HepG2 (cell line): Measurements from ENCODE around the gene PRCD. TPM values are rescaled to one million over a fixed set of nuclear protein-coding genes. Genes with fewer than 3 reads are reported as not detected.
A peak's percentile ranks its signal among the peaks of the same experiment; 100 is the strongest.

Experiments
- ATAC-seq: fragments of 200-7000 bp; cut with Tn5 transposase; 3 replicates; pipeline ENCODE4 v1.9.1; 2020; ENCODE audit warnings: mild to moderate bottlenecking, moderate library complexity
- BruUV-seq: library from RNA; stranded (reverse); fragments of 400-500 nt; replicated peaks from 2 replicates; lab custom pipeline; 2021; lab: Mats Ljungman, UMichigan
- CTCF ChIA-PET: fragments of 300-600 bp; formaldehyde crosslinking; extraction: SDS; loops from one replicate; lab custom pipeline; 2021; ENCODE audit warnings: low total read pairs, inconsistent platforms, low intra/inter-chr PET ratio; lab: Yijun Ruan, JAX
- POLR2A ChIA-PET: fragments of 350-600 bp; sonication (Branson Sonifier 250); formaldehyde crosslinking; loops from one replicate; lab custom pipeline; 2020; ENCODE audit warnings: antibody characterized with exemption, inconsistent platforms; lab: Yijun Ruan, JAX
- DNase-seq: peaks from one replicate; pipeline ENCODE4 v3.0.0-alpha.2; 2015; ENCODE audit warnings: low spot score
- FAIRE-seq: peaks from 3 replicates; lab custom pipeline; 2011; peaks lifted over from hg19 to GRCh38; lab: Jason Lieb, UNC
- H2AFZ ChIP-seq: one replicate; pipeline ENCODE4 v1.6.1; 2011; ENCODE audit warnings: low read length, inconsistent platforms
- H3K27ac ChIP-seq: fragments of 300-600 bp; 3 replicates; pipeline ENCODE4 v1.8.0; 2011; ENCODE audit warnings: mixed run types, mild to moderate bottlenecking, mixed read lengths, low read length, inconsistent platforms; ENCODE audit not compliant: insufficient read depth; ENCODE audit errors: extremely low read length
- H3K27me3 ChIP-seq, 2 experiments: fragments of 200-600 bp in 1 of 2; 2 replicates in 1 of 2; 3 replicates in 1 of 2; pipeline versions ENCODE4 v1.6.0 to v1.8.0; 2011; ENCODE audit warnings: low read length in 2 of 2, mild to moderate bottlenecking in 2 of 2, moderate library complexity in 2 of 2, inconsistent platforms in 1 of 2; ENCODE audit not compliant: insufficient read depth in 2 of 2, control insufficient read depth in 1 of 2
- H3K36me3 ChIP-seq, 2 experiments: fragments of 200-600 bp in 1 of 2; replicated peaks in 1 of 2; 2 replicates in 1 of 2; 3 replicates in 1 of 2; pipeline versions ENCODE4 v1.5.1 to v1.8.0; 2011; ENCODE audit warnings: low read length in 2 of 2, inconsistent platforms in 1 of 2; ENCODE audit not compliant: insufficient read depth in 2 of 2, control insufficient read depth in 1 of 2
- H3K4me1 ChIP-seq: 2 replicates; pipeline ENCODE4 v1.5.1; 2012; ENCODE audit warnings: low read length, inconsistent platforms; ENCODE audit not compliant: insufficient read depth
- H3K4me2 ChIP-seq: 2 replicates; pipeline ENCODE4 v1.6.0; 2011; ENCODE audit warnings: low read depth, low read length, inconsistent platforms
- H3K4me3 ChIP-seq, 3 experiments: fragments of 200-600 bp in 1 of 3; sonication (generic), shearing (Covaris generic) in 1 of 3; replicated peaks in 1 of 3; 2 replicates each; pipeline ENCODE4 v1.5.1; 2011 to 2016; ENCODE audit warnings: low read length in 3 of 3, inconsistent platforms in 2 of 3, low read depth in 2 of 3, mild to moderate bottlenecking in 2 of 3, control low read depth in 1 of 3, mixed read lengths in 1 of 3; ENCODE audit not compliant: insufficient read depth in 1 of 3
- H3K79me2 ChIP-seq: one replicate; pipeline ENCODE4 v1.6.1; 2011; ENCODE audit warnings: low read length, inconsistent platforms; ENCODE audit not compliant: insufficient read depth
- H3K9ac ChIP-seq: 2 replicates; pipeline ENCODE4 v1.6.0; 2011; ENCODE audit warnings: mild to moderate bottlenecking, low read depth, low read length, inconsistent platforms; ENCODE audit not compliant: insufficient read depth
- H3K9me3 ChIP-seq: 2 replicates; pipeline ENCODE4 v1.5.1; 2012; ENCODE audit warnings: mild to moderate bottlenecking, low read length
- H4K20me1 ChIP-seq: 2 replicates; pipeline ENCODE4 v1.6.0; 2011; ENCODE audit warnings: inconsistent platforms, mild to moderate bottlenecking, low read length, moderate library complexity; ENCODE audit not compliant: insufficient read depth
- MBD4 ChIP-seq: IDR thresholded peaks from 2 replicates; pipeline ENCODE4 v1.6.1; 2012; ENCODE audit warnings: low read length, inconsistent platforms, borderline replicate concordance
- MTA1 ChIP-seq: sonication (generic); formaldehyde crosslinking; IDR thresholded peaks from 2 replicates; pipeline ENCODE4 v1.4.0; 2020; ENCODE audit warnings: missing genetic modification reagents, mild to moderate bottlenecking, borderline replicate concordance
- MTF2 ChIP-seq: sonication (generic); formaldehyde crosslinking; IDR thresholded peaks from 2 replicates; pipeline ENCODE4 v1.5.0; 2020; ENCODE audit warnings: missing genetic modification reagents, borderline replicate concordance
- ZNF10 ChIP-seq: sonication (generic); formaldehyde crosslinking; IDR thresholded peaks from 2 replicates; pipeline ENCODE4 v1.4.0; 2020; ENCODE audit warnings: mild to moderate bottlenecking, low read depth, missing genetic modification reagents, borderline replicate concordance
- ZNF205 ChIP-seq: IDR thresholded peaks from 2 replicates; pipeline ENCODE4 v1.6.1; 2018; ENCODE audit warnings: missing biosample characterization, missing genetic modification reagents
- ZNF383 ChIP-seq: sonication (generic); formaldehyde crosslinking; IDR thresholded peaks from 2 replicates; pipeline ENCODE4 v1.4.0; 2020; ENCODE audit warnings: missing genetic modification reagents, mild to moderate bottlenecking, borderline replicate concordance
- ZNF644 ChIP-seq: IDR thresholded peaks from 2 replicates; pipeline ENCODE4 v1.6.1; 2016; ENCODE audit warnings: low read depth
- ZNF816 ChIP-seq: sonication (generic); formaldehyde crosslinking; IDR thresholded peaks from 2 replicates; pipeline ENCODE4 v1.8.0; 2022; ENCODE audit warnings: missing genetic modification reagents, mild to moderate bottlenecking, borderline replicate concordance
- WGBS: methylation state at CpG from one replicate; pipeline ENCODE4 v1.1.6; 2017; ENCODE audit warnings: low lambda C conversion rate; 5-methylcytosine and 5-hydroxymethylcytosine counted together
- in situ Hi-C: cut with HindIII; loops from 2 replicates; pipeline ENCODE4 v1.10.0; 2017; ENCODE audit warnings: low pct_unique_long_range_greater_than_20kb; ENCODE audit not compliant: extremely low pct_ligation_motif_present
- intact Hi-C: fragments of 100-400 bp; cut with micrococcal nuclease; formaldehyde crosslinking; loops from one replicate; pipeline ENCODE4 v1.10.0; 2022; ENCODE audit not compliant: unreplicated experiment
- polyA plus RNA-seq, 8 experiments: library from polyadenylated mRNA; depleted of rRNA in 3 of 8; stranded (reverse) in 7 of 8; unstranded in 1 of 8; fragments of >200 nt; fragmentation: Illumina TruSeq in 4 of 8; extraction: Trizol in 4 of 8; gene quantifications; 2 replicates each; pipeline versions ENCODE4 v1.2.1 to v1.2.3, GENCODE V29; 2011 to 2016; ENCODE audit warnings: low read depth in 4 of 8, missing spikeins in 1 of 8, mixed read lengths in 1 of 8; ENCODE audit not compliant: insufficient read depth in 1 of 8
- total RNA-seq, 5 experiments: library from RNA; depleted of rRNA; stranded (reverse); fragments of >200 nt; fragmentation: Illumina TruSeq; extraction: Trizol; gene quantifications; 2 replicates each; pipeline ENCODE4 v1.2.3, GENCODE V29; 2016; ENCODE audit warnings: low read depth in 1 of 5
- TF ChIP-seq, protein P1 (sequence below): IDR thresholded peaks from 2 replicates; pipeline ENCODE4 v1.6.1; 2016; ENCODE audit warnings: low read depth
- TF ChIP-seq, protein P2 (sequence below): sonication (generic); formaldehyde crosslinking; IDR thresholded peaks from 2 replicates; pipeline ENCODE4 v1.5.0; 2020; ENCODE audit warnings: mild to moderate bottlenecking, missing genetic modification reagents
- TF ChIP-seq, protein P3 (sequence below): sonication (generic); formaldehyde crosslinking; IDR thresholded peaks from 2 replicates; pipeline ENCODE4 v1.5.0; 2020; ENCODE audit warnings: missing genetic modification reagents
- TF ChIP-seq, protein P4 (sequence below): sonication (generic); formaldehyde crosslinking; IDR thresholded peaks from 2 replicates; pipeline ENCODE4 v1.5.0; 2020; ENCODE audit warnings: missing genetic modification reagents
- TF ChIP-seq, protein P5 (sequence below): sonication (generic); formaldehyde crosslinking; IDR thresholded peaks from 2 replicates; pipeline ENCODE4 v1.5.0; 2020; ENCODE audit warnings: mild to moderate bottlenecking, missing genetic modification reagents

PRCD gene
- total and polyA plus RNA-seq, 2 of the 13 experiments (the other 11 are each of a cell fraction or from before 2014, with no cell fraction given) = 0.51 TPM; not detected in 1

DNA sequence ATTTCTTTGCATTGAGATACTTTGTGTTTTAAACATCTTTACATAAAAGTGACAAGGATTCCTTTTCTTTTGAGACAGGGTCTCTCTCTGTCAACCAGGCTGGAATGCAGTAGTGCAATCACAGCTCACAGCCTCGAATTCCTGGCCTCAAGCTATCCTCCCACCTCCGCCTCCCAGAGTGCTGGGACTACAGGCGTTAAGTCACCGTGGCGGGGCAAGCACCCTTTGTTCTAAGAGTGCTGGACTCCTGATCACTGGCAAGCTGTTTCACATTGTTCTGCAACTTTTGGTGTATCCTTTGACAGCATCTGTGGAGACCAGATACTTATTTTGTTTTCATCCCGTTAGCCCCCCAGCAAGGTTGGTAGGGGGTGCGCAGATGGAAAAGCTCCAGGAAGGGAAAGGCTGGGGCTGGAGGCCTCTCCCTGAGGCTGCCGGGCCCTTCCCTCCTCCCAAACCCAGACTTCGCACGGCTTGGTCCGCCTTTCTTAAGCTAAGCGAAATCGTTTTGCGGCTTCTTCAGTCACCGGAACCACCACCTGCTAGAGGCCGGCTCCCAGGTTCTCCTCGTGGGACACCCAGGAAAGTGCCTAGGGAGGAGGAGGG lies 44.7 kb downstream of the PRCD start (continued):
- TF ChIP-seq, protein P1, sequence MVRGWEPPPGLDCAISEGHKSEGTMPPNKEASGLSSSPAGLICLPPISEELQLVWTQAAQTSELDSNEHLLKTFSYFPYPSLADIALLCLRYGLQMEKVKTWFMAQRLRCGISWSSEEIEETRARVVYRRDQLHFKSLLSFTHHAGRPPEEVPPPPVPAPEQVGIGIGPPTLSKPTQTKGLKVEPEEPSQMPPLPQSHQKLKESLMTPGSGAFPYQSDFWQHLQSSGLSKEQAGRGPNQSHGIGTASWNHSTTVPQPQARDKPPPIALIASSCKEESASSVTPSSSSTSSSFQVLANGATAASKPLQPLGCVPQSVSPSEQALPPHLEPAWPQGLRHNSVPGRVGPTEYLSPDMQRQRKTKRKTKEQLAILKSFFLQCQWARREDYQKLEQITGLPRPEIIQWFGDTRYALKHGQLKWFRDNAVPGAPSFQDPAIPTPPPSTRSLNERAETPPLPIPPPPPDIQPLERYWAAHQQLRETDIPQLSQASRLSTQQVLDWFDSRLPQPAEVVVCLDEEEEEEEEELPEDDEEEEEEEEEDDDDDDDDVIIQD (CRISPR knock-in tag) = no peak
- TF ChIP-seq ZNF10 (CRISPR knock-in tag) (no peak), MBD4 (no peak)
- TF ChIP-seq, protein P2, sequence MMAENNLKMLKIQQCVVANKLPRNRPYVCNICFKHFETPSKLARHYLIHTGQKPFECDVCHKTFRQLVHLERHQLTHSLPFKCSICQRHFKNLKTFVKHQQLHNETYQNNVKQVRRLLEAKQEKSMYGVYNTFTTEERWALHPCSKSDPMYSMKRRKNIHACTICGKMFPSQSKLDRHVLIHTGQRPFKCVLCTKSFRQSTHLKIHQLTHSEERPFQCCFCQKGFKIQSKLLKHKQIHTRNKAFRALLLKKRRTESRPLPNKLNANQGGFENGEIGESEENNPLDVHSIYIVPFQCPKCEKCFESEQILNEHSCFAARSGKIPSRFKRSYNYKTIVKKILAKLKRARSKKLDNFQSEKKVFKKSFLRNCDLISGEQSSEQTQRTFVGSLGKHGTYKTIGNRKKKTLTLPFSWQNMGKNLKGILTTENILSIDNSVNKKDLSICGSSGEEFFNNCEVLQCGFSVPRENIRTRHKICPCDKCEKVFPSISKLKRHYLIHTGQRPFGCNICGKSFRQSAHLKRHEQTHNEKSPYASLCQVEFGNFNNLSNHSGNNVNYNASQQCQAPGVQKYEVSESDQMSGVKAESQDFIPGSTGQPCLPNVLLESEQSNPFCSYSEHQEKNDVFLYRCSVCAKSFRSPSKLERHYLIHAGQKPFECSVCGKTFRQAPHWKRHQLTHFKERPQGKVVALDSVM (CRISPR knock-in tag) = peak; percentile 75; the same call in 1 of the 2 replicates
- TF ChIP-seq, protein P3, sequence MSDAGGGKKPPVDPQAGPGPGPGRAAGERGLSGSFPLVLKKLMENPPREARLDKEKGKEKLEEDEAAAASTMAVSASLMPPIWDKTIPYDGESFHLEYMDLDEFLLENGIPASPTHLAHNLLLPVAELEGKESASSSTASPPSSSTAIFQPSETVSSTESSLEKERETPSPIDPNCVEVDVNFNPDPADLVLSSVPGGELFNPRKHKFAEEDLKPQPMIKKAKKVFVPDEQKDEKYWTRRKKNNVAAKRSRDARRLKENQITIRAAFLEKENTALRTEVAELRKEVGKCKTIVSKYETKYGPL (CRISPR knock-in tag) = no peak

DNA sequence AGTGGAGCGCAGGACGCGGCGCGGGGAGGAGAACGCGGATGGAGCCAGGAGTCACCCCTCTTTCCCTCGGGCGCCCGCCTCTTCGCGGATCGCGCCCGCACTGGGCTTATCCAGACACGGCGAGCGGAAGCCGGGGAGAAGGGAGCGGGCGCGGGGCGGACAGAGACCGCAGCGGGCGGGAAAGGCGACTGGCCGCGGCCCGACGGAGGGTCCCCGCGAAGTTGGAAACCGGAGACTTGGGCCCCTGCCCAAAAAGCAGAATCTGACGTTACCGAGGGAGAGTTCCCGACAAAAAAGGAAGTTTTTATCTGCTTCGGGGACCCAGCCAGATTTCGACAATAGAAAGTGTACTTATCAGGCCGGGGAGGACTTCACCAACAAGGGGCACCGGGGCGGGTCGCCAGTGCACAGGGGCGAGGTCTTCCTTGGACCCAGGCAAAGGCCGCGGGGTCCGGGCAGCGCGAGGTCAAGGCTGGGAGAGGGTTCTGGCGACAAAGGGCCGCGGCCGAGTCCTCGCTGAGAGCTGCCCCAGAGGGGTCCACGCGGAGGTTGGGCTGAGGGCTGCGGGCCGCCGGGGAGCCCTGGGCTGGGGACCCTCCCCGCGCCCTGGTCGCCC lies 45.3 kb downstream of the PRCD start:
- no peaks in the 10 kb centered on the region for H4K20me1 ChIP-seq
- H3K4me2 ChIP-seq = peak overlapping the region; percentile 73
- no peak overlapping the region; the same call in 1 of the 2 replicates for H3K9ac ChIP-seq
- no TSS peak for BruUV-seq
- DNase-seq (no peak), ATAC-seq (peak; percentile 24), FAIRE-seq (no peak)
- peaks cover 11 to 44% of the 10 kb centered on the region in 2 experiments; a peak in 4 of 5 replicates for H3K27me3 ChIP-seq
- no peak overlapping the region for H3K27ac ChIP-seq
- H3K4me3 ChIP-seq = peak overlapping the region; percentile 55 to 72 (median 58)
- intact Hi-C loops = loop anchor here (5.0 kb wide), 1 partner anchor 33 kb away; no protein-coding TSS in a partner anchor
- 40% methylated on average over 40 of the region's 62 CpGs for WGBS
- ChIA-PET CTCF (interaction anchor here (1.2 to 1.8 kb wide), 2 partner anchors 37 to 61 kb away, joined by 5 read pairs; no protein-coding TSS in a partner anchor), POLR2A (interaction anchor here (1.0 to 3.2 kb wide), 9 partner anchors 9 to 87 kb away, joined by 3 to 19 read pairs (median 4); a partner anchor contains a TSS)
- in situ Hi-C loops = no loop called here
- H3K4me1 ChIP-seq = peaks cover 56% of the 10 kb centered on the region
- no peaks in the 10 kb centered on the region for H3K9me3 ChIP-seq
- no peaks in the 10 kb centered on the region for H3K36me3 ChIP-seq
- no peaks in the 10 kb centered on the region for H3K79me2 ChIP-seq
- no peak overlapping the region for H2AFZ ChIP-seq
- peak; percentile 7; the same call in 1 of the 2 replicates for TF ChIP-seq MTA1 (CRISPR knock-in tag)
- peak; percentile 95 for TF ChIP-seq MTF2 (CRISPR knock-in tag)
- no peak for TF ChIP-seq ZNF644 (CRISPR knock-in tag)
- TF ChIP-seq ZNF205 (CRISPR knock-in tag) = no peak
- no peak for TF ChIP-seq ZNF383
- TF ChIP-seq ZNF816 (CRISPR knock-in tag) = no peak
- TF ChIP-seq, protein P4, sequence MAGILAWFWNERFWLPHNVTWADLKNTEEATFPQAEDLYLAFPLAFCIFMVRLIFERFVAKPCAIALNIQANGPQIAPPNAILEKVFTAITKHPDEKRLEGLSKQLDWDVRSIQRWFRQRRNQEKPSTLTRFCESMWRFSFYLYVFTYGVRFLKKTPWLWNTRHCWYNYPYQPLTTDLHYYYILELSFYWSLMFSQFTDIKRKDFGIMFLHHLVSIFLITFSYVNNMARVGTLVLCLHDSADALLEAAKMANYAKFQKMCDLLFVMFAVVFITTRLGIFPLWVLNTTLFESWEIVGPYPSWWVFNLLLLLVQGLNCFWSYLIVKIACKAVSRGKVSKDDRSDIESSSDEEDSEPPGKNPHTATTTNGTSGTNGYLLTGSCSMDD (CRISPR knock-in tag) = 0 out of 2 replicates have a peak, but pooled peaks have one; percentile 62
- TF ChIP-seq, protein P5, sequence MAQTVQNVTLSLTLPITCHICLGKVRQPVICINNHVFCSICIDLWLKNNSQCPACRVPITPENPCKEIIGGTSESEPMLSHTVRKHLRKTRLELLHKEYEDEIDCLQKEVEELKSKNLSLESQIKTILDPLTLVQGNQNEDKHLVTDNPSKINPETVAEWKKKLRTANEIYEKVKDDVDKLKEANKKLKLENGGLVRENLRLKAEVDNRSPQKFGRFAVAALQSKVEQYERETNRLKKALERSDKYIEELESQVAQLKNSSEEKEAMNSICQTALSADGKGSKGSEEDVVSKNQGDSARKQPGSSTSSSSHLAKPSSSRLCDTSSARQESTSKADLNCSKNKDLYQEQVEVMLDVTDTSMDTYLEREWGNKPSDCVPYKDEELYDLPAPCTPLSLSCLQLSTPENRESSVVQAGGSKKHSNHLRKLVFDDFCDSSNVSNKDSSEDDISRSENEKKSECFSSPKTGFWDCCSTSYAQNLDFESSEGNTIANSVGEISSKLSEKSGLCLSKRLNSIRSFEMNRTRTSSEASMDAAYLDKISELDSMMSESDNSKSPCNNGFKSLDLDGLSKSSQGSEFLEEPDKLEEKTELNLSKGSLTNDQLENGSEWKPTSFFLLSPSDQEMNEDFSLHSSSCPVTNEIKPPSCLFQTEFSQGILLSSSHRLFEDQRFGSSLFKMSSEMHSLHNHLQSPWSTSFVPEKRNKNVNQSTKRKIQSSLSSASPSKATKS (CRISPR knock-in tag) = no peak
